Esophagus (tissue), 2 donors: ENCODE measurements around the gene ST6GALNAC4. TPM values are rescaled to one million over a fixed set of nuclear protein-coding genes. Genes with fewer than 3 reads are reported as not detected.

Experiments
- H3K27ac ChIP-seq, 2 donors: one replicate each; pipeline ENCODE4 v1.5.1; 2013; ENCODE audit warnings: low read depth in 2 of 2, mild to moderate bottlenecking in 2 of 2, inconsistent platforms in 1 of 2, low read length in 1 of 2, moderate library complexity in 1 of 2
- H3K27me3 ChIP-seq, 2 donors: one replicate each; pipeline ENCODE4 v1.6.1; 2013; ENCODE audit warnings: low read length in 2 of 2, control low read depth in 1 of 2, mild to moderate bottlenecking in 1 of 2; ENCODE audit not compliant: insufficient read depth in 2 of 2, control insufficient read depth in 1 of 2
- H3K36me3 ChIP-seq, 2 donors: one replicate each; pipeline ENCODE4 v1.6.1; 2013; ENCODE audit warnings: low read length in 1 of 2; ENCODE audit not compliant: control insufficient read depth in 2 of 2, insufficient read depth in 2 of 2
- H3K4me1 ChIP-seq, 2 donors: one replicate each; pipeline ENCODE4 v1.6.1; 2013; ENCODE audit warnings: low read length in 1 of 2; ENCODE audit not compliant: control insufficient read depth in 2 of 2, insufficient read depth in 2 of 2
- H3K4me3 ChIP-seq, 2 donors: one replicate each; pipeline ENCODE4 v1.5.1; 2013; ENCODE audit warnings: low read length in 2 of 2, mild to moderate bottlenecking in 2 of 2, low read depth in 1 of 2, moderate library complexity in 1 of 2
- H3K9me3 ChIP-seq, 2 donors: one replicate each; pipeline ENCODE4 v1.6.1; 2013; ENCODE audit warnings: mild to moderate bottlenecking in 2 of 2, low read depth in 1 of 2, low read length in 1 of 2, moderate library complexity in 1 of 2; ENCODE audit not compliant: control insufficient read depth in 2 of 2, insufficient read depth in 1 of 2
- WGBS, 2 donors: extraction: QIAGEN DNeasy Blood & Tissue Kit; methylation state at CpG; one replicate each; pipeline ENCODE4 v1.1.7; 2013; 5-methylcytosine and 5-hydroxymethylcytosine counted together
- polyA plus RNA-seq, 2 donors: library from polyadenylated mRNA; stranded (reverse); fragments of 200-250 nt; gene quantifications; one replicate each; pipeline ENCODE4 v1.2.3, GENCODE V29; 2013
- donor health status: healthy with polysubstance abuse.
- donor health status: Bipolar disorder and iron deficiency.

Gene ST6GALNAC4
- polyA plus RNA-seq, 2 donors, result 4.6 to 15.3 TPM

DNA sequence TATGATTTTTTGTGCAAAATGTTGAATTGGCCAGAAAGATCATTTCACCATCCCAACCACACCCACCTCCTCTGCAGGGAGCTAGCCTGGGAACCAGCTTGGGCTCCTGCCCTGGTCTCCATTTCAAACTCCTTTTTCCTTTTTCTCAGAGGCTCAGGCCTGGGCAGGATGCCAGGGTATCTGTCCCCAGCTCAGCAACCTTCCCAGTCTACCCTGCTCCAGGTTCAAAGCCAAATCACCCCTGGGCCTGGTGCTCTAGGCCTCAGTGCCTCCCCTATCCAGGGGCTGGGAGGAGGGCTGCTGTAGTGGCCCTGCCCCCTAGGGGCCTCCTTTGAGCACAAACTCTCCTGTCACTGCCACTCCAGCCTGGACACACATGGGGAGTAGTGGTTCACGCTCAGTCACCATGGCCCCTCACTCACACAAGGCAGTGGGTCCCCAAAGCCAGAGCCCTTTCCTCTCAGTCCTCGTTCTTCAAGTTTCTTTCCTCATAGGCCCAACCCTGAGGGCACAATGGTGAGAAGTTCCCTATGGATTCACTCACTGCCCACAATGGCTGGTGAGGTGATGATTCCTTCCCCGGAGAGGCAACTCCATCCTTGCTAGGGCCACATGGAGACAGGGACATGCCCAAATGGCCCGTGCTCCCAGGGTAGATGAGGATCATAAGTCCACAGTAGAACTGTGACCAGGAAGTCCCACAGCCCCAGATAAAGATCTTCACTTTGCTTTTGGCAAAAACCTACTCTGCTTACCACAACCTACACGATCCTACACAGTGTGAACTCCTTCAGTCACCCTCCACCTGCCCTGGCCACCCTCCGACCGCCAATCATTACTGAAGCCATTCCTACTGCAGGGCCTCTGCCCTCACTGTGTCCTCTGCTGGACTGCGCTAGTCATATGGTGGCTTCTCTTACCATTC is 1.6 kb upstream of the ST6GALNAC4 start:
- H3K36me3 ChIP-seq, result peaks cover 0 to 3% of the 10 kb centered on the region in 2 donors
- peak overlapping the region; percentile 88 to 96 for H3K27ac ChIP-seq
- H3K9me3 ChIP-seq, result no peaks in the 10 kb centered on the region
- H3K4me1 ChIP-seq, result peaks cover 10 to 21% of the 10 kb centered on the region in 2 donors
- H3K4me3 ChIP-seq, result no peak overlapping the region
- 83% methylated on average over 8 of the region's 8 CpGs for WGBS, 2 donors
- H3K27me3 ChIP-seq, result no peaks in the 10 kb centered on the region

DNA sequence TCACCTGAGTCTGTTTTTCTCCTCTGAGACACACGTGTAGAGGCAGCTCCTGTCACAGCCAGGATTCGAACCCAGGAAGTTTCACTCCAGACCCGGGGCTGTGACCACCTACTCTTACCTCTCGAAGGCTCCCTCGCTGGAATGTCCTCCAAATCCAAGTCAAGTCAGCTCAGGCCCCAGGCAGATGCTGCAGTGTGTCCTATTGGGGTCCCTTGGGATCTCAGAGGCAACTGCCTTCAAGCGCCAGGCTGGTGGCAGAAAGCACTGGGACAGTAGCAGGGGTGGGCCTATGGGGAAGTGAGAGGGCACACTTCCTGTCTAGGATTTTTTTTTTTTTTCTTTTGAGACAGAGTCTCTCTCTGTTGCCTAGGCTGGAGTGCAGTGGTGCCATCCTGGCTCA is 762 bp upstream of the ST6GALNAC4 start:
- 58 to 74% methylated on average over 6 of the region's 6 CpGs for WGBS, 2 donors
- Histone ChIP-seq H3K9me3 (no peaks in the 10 kb centered on the region), H3K27ac (peak overlapping the region; percentile 87 to 88), H3K36me3 (peaks cover 0 to 3% of the 10 kb centered on the region in 2 donors), H3K27me3 (no peaks in the 10 kb centered on the region), H3K4me3 (no peak overlapping the region), H3K4me1 (peaks cover 10 to 21% of the 10 kb centered on the region in 2 donors)

DNA sequence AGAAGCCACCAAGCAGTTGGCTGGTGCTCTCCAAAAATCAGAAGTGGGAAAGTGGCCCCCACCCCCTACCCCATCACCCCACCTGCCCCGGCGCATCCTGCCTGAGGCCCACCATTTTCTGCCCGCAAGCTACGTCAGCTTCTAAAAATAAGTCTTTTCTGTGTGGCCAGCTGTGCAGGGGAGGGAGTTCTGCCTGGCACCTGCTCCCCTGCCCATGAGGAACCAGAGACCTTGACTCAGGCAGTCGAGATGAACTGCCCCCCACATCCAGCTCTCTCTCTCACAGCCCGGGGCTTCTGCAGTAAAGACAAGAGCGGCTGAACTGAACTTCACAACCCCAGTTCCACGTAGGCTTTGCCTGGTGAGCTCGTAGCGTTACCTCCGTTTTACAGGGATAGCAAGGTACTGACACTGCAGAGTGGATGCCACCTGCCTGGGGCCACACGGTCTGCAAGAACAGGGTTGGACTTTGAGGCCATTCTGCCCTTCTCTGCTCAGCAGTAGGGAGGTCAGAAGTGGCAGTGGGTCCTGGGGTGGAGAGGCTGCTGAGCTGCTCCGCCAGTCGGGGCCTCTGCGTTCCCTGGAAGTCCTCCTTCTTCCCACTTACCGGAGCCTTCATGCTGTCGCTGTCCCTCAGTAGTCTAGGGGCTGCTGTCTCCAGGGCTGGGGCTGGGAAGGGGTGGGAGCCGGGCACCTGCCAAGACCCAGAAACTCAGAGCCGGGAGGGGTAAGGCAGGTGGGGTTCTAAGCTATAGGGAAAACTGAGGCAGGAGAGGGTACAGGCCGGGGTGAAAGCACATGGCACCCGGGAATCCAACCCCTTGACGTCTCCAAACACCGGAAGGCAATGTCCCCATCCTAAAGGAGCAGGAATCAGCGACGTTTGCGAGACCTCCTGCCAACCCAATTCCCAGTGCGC is 781 bp downstream of the ST6GALNAC4 start:
- Histone ChIP-seq H3K9me3 (no peaks in the 10 kb centered on the region), H3K27ac (peak overlapping the region in 1 of 2 donors; percentile 77), H3K36me3 (peaks cover 0 to 11% of the 10 kb centered on the region in 2 donors)

GRCh38 chr9:127915325-127915752 is 1.5 kb downstream of the ST6GALNAC4 start:
- WGBS, 2 donors, result 61 to 73% methylated on average over 5 of the region's 5 CpGs
- no peaks in the 10 kb centered on the region for H3K9me3 ChIP-seq
- H3K4me3 ChIP-seq, result peak overlapping the region in 1 of 2 donors; percentile 83
- H3K27ac ChIP-seq, result no peak overlapping the region
- H3K36me3 ChIP-seq, result peaks cover 0 to 11% of the 10 kb centered on the region in 2 donors
- peaks cover 10 to 24% of the 10 kb centered on the region in 2 donors for H3K4me1 ChIP-seq
- H3K27me3 ChIP-seq, result no peaks in the 10 kb centered on the region

More for the DNA sequence above, 781 bp downstream of the ST6GALNAC4 start:
- 23 to 35% methylated on average over 27 of the region's 27 CpGs for WGBS, 2 donors
- Histone ChIP-seq H3K27me3 (no peaks in the 10 kb centered on the region), H3K4me1 (peaks cover 10 to 24% of the 10 kb centered on the region in 2 donors), H3K4me3 (peak overlapping the region; percentile 59 to 83)

DNA sequence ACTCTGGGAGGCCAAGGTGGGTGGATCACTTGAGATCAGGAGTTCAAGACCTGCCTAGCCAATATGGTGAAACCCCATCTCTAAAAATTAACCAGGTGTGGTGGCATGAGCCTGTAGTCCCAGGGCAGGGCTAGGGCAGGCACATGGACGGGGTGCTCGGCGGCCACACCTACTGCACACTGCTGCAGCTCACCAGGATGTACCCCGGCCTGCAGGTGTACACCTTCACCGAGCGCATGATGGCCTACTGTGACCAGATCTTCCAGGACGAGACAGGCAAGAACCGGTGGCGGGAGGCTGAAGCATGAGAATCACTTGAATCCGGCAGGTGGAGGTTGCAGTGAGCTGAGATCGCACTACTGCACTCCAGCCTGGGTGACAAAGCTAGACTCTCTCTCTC is 3.2 kb downstream of the ST6GALNAC4 start:
- Histone ChIP-seq H3K36me3 (peaks cover 0 to 16% of the 10 kb centered on the region in 2 donors), H3K4me1 (peaks cover 8 to 18% of the 10 kb centered on the region in 2 donors), H3K9me3 (no peaks in the 10 kb centered on the region), H3K27ac (no peak overlapping the region), H3K4me3 (no peak overlapping the region), H3K27me3 (no peaks in the 10 kb centered on the region)
- 96 to 97% methylated on average over 11 of the region's 11 CpGs for WGBS, 2 donors

GRCh38 chr9:127912882-127913281 is 4.0 kb downstream of the ST6GALNAC4 start:
- WGBS, 2 donors, result 74 to 88% methylated on average over 5 of the region's 5 CpGs
- peaks cover 8 to 14% of the 10 kb centered on the region in 2 donors for H3K4me1 ChIP-seq
- no peaks in the 10 kb centered on the region for H3K27me3 ChIP-seq
- no peak overlapping the region for H3K4me3 ChIP-seq
- H3K27ac ChIP-seq, result peak overlapping the region in 1 of 2 donors; percentile 6
- H3K36me3 ChIP-seq, result peaks cover 0 to 16% of the 10 kb centered on the region in 2 donors
- H3K9me3 ChIP-seq, result no peaks in the 10 kb centered on the region

DNA sequence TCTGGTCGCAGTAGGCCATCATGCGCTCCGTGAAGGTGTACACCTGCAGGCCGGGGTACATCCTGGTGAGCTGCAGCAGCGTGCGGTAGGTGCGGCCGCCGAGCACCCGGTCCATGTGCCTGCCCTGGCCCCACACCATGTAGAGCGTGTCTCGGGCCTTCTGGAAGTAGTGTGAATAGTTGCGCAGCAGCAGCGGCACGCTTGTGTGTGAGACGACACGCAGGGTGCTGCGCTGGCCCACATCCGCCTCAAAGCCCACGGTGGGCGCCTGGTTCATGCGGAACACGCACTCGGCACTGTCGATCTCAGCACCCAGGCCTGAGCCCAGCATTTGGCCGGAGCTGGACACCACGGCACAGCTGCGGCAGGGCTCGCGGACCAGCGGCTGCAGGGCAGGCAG is 4.5 kb downstream of the ST6GALNAC4 start:
- H3K27me3 ChIP-seq, result no peaks in the 10 kb centered on the region
- 96 to 98% methylated on average over 31 of the region's 31 CpGs for WGBS, 2 donors
- no peak overlapping the region for H3K27ac ChIP-seq
- no peaks in the 10 kb centered on the region for H3K9me3 ChIP-seq
- H3K4me1 ChIP-seq, result peaks cover 4 to 14% of the 10 kb centered on the region in 2 donors
- no peak overlapping the region for H3K4me3 ChIP-seq
- H3K36me3 ChIP-seq, result peaks cover 0 to 19% of the 10 kb centered on the region in 2 donors

DNA sequence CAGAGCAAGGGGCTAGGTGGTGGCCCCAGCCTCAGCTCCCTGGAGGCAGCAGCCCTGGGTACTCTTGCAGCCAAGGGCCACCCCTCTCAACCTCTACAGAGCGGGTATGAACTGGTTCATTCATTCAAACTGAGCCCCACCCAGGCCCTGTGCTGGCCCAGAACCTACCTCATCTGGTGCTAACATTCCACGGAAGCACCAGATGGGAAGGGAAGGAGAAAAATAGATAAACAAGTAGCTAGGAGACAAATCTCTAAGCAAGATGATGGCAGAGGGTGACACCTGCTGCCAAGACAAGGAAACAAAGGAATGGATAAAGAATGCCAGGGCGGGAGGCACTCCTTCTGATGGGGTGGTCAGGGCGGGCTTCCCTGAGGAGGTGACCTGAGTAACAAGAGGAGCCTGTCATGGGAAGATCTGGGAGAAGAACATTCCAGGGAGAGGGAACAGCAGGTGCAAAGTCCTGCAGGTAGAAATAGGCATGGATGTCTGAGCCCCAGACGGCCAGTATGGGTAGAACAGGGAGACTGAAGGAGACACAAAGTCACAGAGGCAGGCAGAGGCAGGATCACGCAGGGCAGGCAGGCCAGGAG is 6.1 kb downstream of the ST6GALNAC4 start:
- Histone ChIP-seq H3K4me3 (no peak overlapping the region), H3K27me3 (no peaks in the 10 kb centered on the region), H3K36me3 (peaks cover 0 to 19% of the 10 kb centered on the region in 2 donors), H3K27ac (peak overlapping the region in 1 of 2 donors; percentile 15), H3K9me3 (no peaks in the 10 kb centered on the region), H3K4me1 (peaks cover 2 to 16% of the 10 kb centered on the region in 2 donors)
- WGBS, 2 donors, result 55% methylated on average over 6 of the region's 6 CpGs

DNA sequence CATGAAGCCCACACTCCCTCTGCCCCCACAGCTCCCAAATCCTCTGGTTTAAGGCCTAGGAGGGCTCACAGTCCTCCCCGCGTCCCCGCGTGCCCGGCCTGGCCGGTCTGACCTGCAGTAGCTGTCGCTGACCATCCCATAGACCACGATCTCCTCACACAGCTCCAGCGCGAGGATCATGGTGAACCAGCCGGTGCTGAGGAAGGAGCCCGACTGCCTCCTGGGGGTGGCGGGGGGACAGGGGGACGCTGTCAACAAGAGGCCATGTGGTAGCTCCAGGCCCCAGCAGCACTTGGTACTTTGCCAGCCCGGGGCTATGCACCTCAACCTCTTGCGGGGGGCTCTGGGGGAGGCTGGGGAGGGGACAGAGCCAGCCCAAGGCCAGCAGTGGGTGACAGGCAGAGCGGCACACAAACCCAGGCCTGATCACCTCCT is 7.0 kb downstream of the ST6GALNAC4 start:
- peaks cover 0 to 16% of the 10 kb centered on the region in 2 donors for H3K4me1 ChIP-seq
- H3K27ac ChIP-seq, result no peak overlapping the region
- H3K36me3 ChIP-seq, result peaks cover 0 to 19% of the 10 kb centered on the region in 2 donors
- H3K27me3 ChIP-seq, result no peaks in the 10 kb centered on the region
- WGBS, 2 donors, result 88 to 89% methylated on average over 17 of the region's 17 CpGs
- H3K9me3 ChIP-seq, result no peaks in the 10 kb centered on the region
- no peak overlapping the region for H3K4me3 ChIP-seq
